T-helper 1 cell treated with Interleukin-12 subunit alpha and Interleukin-12 subunit beta and Interleukin-4 antibody, amounts not matched to agents 30 μg/mL and 1 μg/mL, for 36 hours (primary cell): Measurements from ENCODE around the gene ZFYVE16.
"Not testable (repeated sequence)": the region's sequence is repeated elsewhere in the genome, so short reads cannot be mapped to it uniquely, and the experiment has no call there.

ENCODE experiments used
- H3K27ac Mint-ChIP-seq: one replicate; pipeline ENCODE4 v1.8.0; 2021; ENCODE audit warnings: mild to moderate bottlenecking, mixed read lengths
- H3K27me3 Mint-ChIP-seq: one replicate; pipeline ENCODE4 v1.8.0; 2021; ENCODE audit warnings: low read depth, mixed read lengths
- H3K36me3 Mint-ChIP-seq: one replicate; pipeline ENCODE4 v1.8.0; 2021; ENCODE audit warnings: low read depth, mixed read lengths
- H3K4me1 Mint-ChIP-seq: one replicate; pipeline ENCODE4 v1.8.0; 2021; ENCODE audit warnings: low read depth, mixed read lengths
- H3K4me3 Mint-ChIP-seq: one replicate; pipeline ENCODE4 v1.8.0; 2021; ENCODE audit warnings: mild to moderate bottlenecking, moderate library complexity, mixed read lengths
- H3K9me3 Mint-ChIP-seq: one replicate; pipeline ENCODE4 v1.8.0; 2021; ENCODE audit warnings: mixed read lengths

The ZFYVE16 gene

GRCh38 chr5:80442742-80443141, 34.9 kb downstream of the ZFYVE16 start:
- no peaks in the 10 kb centered on the region for H3K4me1 Mint-ChIP-seq
- H3K27ac Mint-ChIP-seq = no peak overlapping the region
- no peaks in the 10 kb centered on the region for H3K9me3 Mint-ChIP-seq
- H3K36me3 Mint-ChIP-seq = peaks cover 6% of the 10 kb centered on the region
- H3K27me3 Mint-ChIP-seq = no peaks in the 10 kb centered on the region
- H3K4me3 Mint-ChIP-seq = no peak overlapping the region

GRCh38 chr5:80453366-80453765, 45.5 kb downstream of the ZFYVE16 start:
- Mint-ChIP-seq H3K9me3 (no peaks in the 10 kb centered on the region), H3K27me3 (no peaks in the 10 kb centered on the region), H3K4me3 (no peak overlapping the region), H3K27ac (no peak overlapping the region), H3K4me1 (no peaks in the 10 kb centered on the region), H3K36me3 (peaks cover 7% of the 10 kb centered on the region)

GRCh38 chr5:80463269-80463668, 55.4 kb downstream of the ZFYVE16 start:
- Mint-ChIP-seq H3K36me3 (peaks cover 32% of the 10 kb centered on the region), H3K9me3 (peaks cover 37% of the 10 kb centered on the region), H3K27ac (no peak overlapping the region), H3K27me3 (no peaks in the 10 kb centered on the region), H3K4me1 (no peaks in the 10 kb centered on the region), H3K4me3 (no peak overlapping the region)

GRCh38 chr5:80466669-80467485, 59.0 kb downstream of the ZFYVE16 start:
- Mint-ChIP-seq H3K27me3 (no peaks in the 10 kb centered on the region), H3K4me3 (no peak overlapping the region), H3K9me3 (peaks cover 48% of the 10 kb centered on the region), H3K27ac (no peak overlapping the region), H3K36me3 (peaks cover 43% of the 10 kb centered on the region), H3K4me1 (no peaks in the 10 kb centered on the region)

GRCh38 chr5:80468131-80468530, 60.3 kb downstream of the ZFYVE16 start:
- Mint-ChIP-seq H3K9me3 (peaks cover 38% of the 10 kb centered on the region), H3K36me3 (peaks cover 36% of the 10 kb centered on the region), H3K27me3 (no peaks in the 10 kb centered on the region), H3K4me1 (no peaks in the 10 kb centered on the region), H3K4me3 (no peak overlapping the region), H3K27ac (no peak overlapping the region)

GRCh38 chr5:80470631-80471030, 62.8 kb downstream of the ZFYVE16 start:
- not testable (repeated sequence) for H3K27me3 Mint-ChIP-seq, H3K4me3 Mint-ChIP-seq, H3K27ac Mint-ChIP-seq, H3K4me1 Mint-ChIP-seq
- H3K36me3 Mint-ChIP-seq = peaks cover 31% of the 10 kb centered on the region
- peaks cover 21% of the 10 kb centered on the region for H3K9me3 Mint-ChIP-seq

- H3K4me1 Mint-ChIP-seq = no peaks in the 10 kb centered on the region
- no peaks in the 10 kb centered on the region for H3K27me3 Mint-ChIP-seq
- H3K27ac Mint-ChIP-seq = no peak overlapping the region
- H3K9me3 Mint-ChIP-seq = peaks cover 13% of the 10 kb centered on the region
- no peak overlapping the region for H3K4me3 Mint-ChIP-seq
- peaks cover 20% of the 10 kb centered on the region for H3K36me3 Mint-ChIP-seq
Measured at GRCh38 chr5:80474929-80475328, 67.1 kb downstream of the ZFYVE16 start.

- Mint-ChIP-seq H3K27me3 (no peaks in the 10 kb centered on the region), H3K4me1 (peaks cover 2% of the 10 kb centered on the region), H3K4me3 (no peak overlapping the region), H3K36me3 (peaks cover 4% of the 10 kb centered on the region), H3K9me3 (peaks cover 12% of the 10 kb centered on the region), H3K27ac (no peak overlapping the region)
Measured at GRCh38 chr5:80479713-80480112, 71.8 kb downstream of the ZFYVE16 start.

GRCh38 chr5:80480354-80480753, 72.5 kb downstream of the ZFYVE16 start:
- Mint-ChIP-seq H3K4me1 (peaks cover 2% of the 10 kb centered on the region), H3K36me3 (peaks cover 2% of the 10 kb centered on the region), H3K4me3 (no peak overlapping the region), H3K27ac (no peak overlapping the region), H3K9me3 (peaks cover 12% of the 10 kb centered on the region), H3K27me3 (no peaks in the 10 kb centered on the region)

- Mint-ChIP-seq H3K4me3 (no peak overlapping the region), H3K9me3 (peaks cover 12% of the 10 kb centered on the region), H3K36me3 (peaks cover 2% of the 10 kb centered on the region), H3K27ac (no peak overlapping the region), H3K4me1 (peaks cover 2% of the 10 kb centered on the region), H3K27me3 (peaks cover under 1% of the 10 kb centered on the region)
Measured at GRCh38 chr5:80481019-80481893, 73.4 kb downstream of the ZFYVE16 start.

- H3K4me3 Mint-ChIP-seq = no peak overlapping the region
- peaks cover 10% of the 10 kb centered on the region for H3K27me3 Mint-ChIP-seq
- H3K4me1 Mint-ChIP-seq = peaks cover 9% of the 10 kb centered on the region
- peaks cover 2% of the 10 kb centered on the region for H3K36me3 Mint-ChIP-seq
- peaks cover 12% of the 10 kb centered on the region for H3K9me3 Mint-ChIP-seq
- no peak overlapping the region for H3K27ac Mint-ChIP-seq
Measured at GRCh38 chr5:80482578-80482977, 74.7 kb downstream of the ZFYVE16 start.

- H3K4me3 Mint-ChIP-seq = no peak overlapping the region
- peaks cover 17% of the 10 kb centered on the region for H3K27me3 Mint-ChIP-seq
- no peak overlapping the region for H3K27ac Mint-ChIP-seq
- peaks cover 2% of the 10 kb centered on the region for H3K36me3 Mint-ChIP-seq
- peaks cover 12% of the 10 kb centered on the region for H3K9me3 Mint-ChIP-seq
- H3K4me1 Mint-ChIP-seq = peaks cover 17% of the 10 kb centered on the region
Measured at GRCh38 chr5:80483636-80484232, 75.9 kb downstream of the ZFYVE16 start.

- no peak overlapping the region for H3K27ac Mint-ChIP-seq
- peaks cover 7% of the 10 kb centered on the region for H3K9me3 Mint-ChIP-seq
- peaks cover 14% of the 10 kb centered on the region for H3K4me1 Mint-ChIP-seq
- peak overlapping the region; percentile 65 for H3K4me3 Mint-ChIP-seq
- H3K36me3 Mint-ChIP-seq = peaks cover 2% of the 10 kb centered on the region
- H3K27me3 Mint-ChIP-seq = peaks cover 37% of the 10 kb centered on the region
Measured at GRCh38 chr5:80487444-80487828, 79.6 kb downstream of the ZFYVE16 start.

GRCh38 chr5:80487829-80488721, 80.2 kb downstream of the ZFYVE16 start, which contains the start of gene FAM151B:
Gene FAM151B (plus strand): TSS chr5:80488100. CDS start chr5:80488124, 24 bp downstream.
- peaks cover 37% of the 10 kb centered on the region for H3K27me3 Mint-ChIP-seq

More at GRCh38 chr5:80487829-80488721, 80.2 kb downstream of the ZFYVE16 start, which contains the start of gene FAM151B:
- peak within 1 kb of the TSS; percentile 85 for H3K4me3 Mint-ChIP-seq
- H3K4me1 Mint-ChIP-seq = peaks cover 14% of the 10 kb centered on the region
- no peak within 1 kb of the TSS for H3K27ac Mint-ChIP-seq
- peaks cover 3% of the 10 kb centered on the region for H3K9me3 Mint-ChIP-seq
- peaks cover 2% of the 10 kb centered on the region for H3K36me3 Mint-ChIP-seq
